Body of pancreas (tissue), 4 donors: Measurements from ENCODE around the gene JCAD.

Experiments used
- CTCF ChIP-seq, 7 experiments: fragments of 450-650 bp in 4 of 7; fragments of 200-600 bp in 3 of 7; sonication (generic) in 3 of 7; IDR thresholded peaks; one replicate each; pipeline ENCODE4 v1.5.1; 2016 to 2019; ENCODE audit warnings: antibody characterized with exemption in 7 of 7
- POLR2A ChIP-seq, 3 donors: fragments of 450-650 bp; IDR thresholded peaks; one replicate each; pipeline ENCODE4 v1.6.1; 2016; ENCODE audit warnings: antibody characterized with exemption in 3 of 3, mild to moderate bottlenecking in 2 of 3

DNA sequence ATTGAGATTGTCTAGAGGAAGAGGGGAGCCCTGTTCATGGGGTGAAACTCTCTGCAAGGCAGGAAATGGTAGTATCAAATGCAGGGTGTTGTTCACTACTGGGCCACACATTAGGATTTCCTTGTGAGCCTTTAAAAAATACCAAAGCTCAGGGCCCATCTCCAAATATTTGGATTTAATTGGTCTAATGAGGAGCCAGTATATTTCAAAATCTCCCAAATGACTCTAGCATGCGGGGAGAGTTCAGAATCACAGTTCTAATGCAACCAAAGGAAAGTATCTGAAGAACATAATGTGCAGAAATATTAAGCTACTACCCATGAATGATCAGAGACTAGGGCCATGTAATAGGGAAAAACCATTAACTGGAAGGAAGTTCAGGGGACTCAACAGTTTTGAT is 27.3 kb downstream of the JCAD start:
- TF ChIP-seq POLR2A (IDR thresholded peaks at IDR 0.05) (no peak), CTCF (IDR thresholded peaks at IDR 0.05) (no peak)
